GM19239 (cell line): ENCODE measurements around the gene KLHL17.
"Not testable (repeated sequence)": the region's sequence is repeated elsewhere in the genome, so short reads cannot be mapped to it uniquely, and the experiment has no call there.

Experiments
- DNase-seq: peaks from one replicate; pipeline ENCODE4 v3.0.0; 2011; ENCODE audit warnings: low spot score; ENCODE audit not compliant: insufficient read length
- FAIRE-seq: peaks from 2 replicates; lab custom pipeline; 2011; peaks lifted over from hg19 to GRCh38; lab: Jason Lieb, UNC

KLHL17 gene

DNA sequence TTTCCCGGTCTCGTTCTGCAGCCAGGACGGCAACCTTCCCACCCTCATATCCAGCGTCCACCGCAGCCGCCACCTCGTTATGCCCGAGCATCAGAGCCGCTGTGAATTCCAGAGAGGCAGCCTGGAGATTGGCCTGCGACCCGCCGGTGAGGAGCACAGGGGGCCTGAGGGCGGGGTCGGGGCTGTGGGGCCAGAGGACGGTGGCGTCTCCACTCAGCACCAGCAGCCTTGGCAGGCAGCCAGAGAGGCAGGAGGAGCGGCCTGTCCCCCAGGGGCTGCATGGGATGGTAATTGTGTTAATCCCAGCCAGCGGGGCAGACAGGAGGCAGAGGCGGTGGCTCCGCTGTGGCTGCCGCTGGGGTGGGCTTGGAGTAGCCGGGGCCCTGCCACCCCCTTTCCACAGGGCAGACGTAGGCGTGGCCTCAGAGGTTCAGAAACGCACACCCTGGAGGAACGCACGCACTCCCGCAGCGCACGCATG, 24.6 kb upstream of the KLHL17 start:
- no peak for FAIRE-seq
- no peak for DNase-seq

DNA sequence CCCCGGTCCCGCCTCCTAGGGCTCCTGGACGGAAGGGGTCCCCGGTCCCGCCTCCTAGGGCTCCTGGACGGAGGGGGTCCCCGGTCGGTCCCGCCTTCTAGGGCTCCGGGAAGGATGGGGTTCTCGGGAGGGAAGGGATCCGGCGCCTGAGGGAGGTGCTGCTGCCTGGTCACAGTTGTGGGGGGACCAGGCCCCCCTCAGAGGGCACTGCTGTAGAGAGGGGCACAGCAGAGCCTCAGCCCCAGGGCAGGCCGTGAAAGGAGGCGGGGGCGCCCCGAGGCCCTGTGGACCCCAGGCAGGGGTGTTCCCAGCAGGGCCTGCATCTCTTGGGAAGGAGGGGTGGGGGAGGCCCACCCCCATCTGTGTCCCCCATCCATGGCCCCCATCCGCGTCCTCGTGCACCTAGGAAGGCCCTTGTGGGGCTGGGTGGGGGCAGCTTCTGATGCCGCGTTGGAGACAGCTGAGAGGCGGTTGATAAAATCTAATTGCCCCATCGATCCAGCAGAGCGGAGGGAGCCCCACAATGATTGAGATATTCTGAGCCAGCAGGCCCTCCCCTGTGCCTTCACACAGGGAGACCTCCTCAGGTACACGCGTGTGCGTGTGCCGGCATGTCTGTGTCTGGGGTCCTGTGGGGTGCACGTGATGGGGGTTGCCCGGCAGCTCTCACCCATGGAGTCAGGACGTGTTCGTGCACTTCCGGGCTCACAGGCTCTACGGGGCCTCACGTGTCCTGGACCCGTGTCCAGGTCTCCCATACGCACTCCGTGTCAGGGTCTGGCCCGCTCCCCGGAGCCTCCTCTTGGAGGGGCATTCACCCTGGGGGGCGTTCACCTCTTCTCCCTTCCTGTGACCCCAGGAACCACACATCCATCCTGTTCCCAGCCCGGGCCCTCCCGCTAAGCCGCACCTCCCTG, 23.8 kb upstream of the KLHL17 start:
- FAIRE-seq: no peak
- DNase-seq: no peak

- DNase-seq (no peak), FAIRE-seq (no peak)
These were observed 22.9 kb upstream of the KLHL17 start for GRCh38 chr1:937521-937920.

DNA sequence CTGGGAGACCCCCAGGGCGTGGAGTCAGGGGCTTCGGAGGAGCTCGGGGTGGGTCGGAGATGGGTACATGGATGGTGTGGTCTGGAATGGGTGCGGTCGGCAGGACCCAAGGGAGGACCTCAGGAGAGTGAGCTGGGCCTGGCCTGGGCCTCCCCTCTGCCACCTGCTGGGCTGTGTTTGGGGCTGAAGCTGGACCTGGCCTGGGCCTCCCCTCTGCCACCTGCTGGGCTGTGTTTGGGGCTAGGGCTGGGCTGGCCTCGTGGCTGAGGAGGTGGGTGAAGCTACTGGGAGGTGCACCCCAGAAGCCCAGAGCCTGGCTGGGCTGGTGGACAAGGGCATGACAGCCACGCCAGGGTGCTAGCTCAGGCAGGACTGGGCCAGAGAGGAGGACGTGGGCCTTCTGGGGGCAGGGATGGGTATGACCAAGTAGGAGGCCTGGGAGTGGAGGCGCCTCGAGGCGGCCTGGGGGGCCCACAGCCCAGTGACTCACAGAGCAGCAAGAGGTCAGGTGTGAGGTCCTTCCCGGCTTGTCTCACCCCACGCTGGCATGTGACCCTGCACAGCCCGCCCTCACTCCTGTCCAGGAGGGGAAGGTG, 22.2 kb upstream of the KLHL17 start:
- DNase-seq: no peak

DNA sequence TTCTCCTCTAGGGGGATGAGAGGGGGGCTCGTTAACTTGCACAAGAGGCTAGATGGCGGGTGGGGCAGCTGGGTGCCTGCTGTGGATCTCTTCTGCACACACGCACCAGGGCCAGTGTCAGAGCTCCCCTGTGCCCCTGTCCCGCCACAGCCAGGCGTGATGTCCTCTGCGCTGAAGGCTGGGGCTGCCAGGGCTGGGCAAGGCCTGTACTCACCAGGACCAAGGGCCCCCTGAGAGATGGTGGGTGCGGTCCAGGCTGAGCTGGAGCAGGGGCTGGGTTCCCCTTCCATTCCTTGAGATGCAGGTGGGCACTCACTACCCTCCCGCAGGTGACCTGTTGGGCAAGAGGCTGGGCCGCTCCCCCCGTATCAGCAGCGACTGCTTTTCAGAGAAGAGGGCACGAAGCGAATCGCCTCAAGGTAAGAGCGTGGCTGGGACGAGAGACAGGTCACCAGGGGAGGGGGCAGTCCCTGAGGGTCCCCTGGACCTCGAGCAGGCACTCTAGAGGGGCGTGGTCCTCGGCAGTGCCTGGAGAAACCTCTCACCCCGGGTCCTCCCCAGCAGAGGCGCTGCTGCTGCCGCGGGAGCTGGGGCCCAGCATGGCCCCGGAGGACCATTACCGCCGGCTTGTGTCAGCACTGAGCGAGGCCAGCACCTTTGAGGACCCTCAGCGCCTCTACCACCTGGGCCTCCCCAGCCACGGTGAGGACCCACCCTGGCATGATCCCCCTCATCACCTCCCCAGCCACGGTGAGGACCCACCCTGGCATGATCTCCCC, 21.5 kb upstream of the KLHL17 start:
- DNase-seq (no peak), FAIRE-seq (no peak)

More for the DNA sequence above, 22.2 kb upstream of the KLHL17 start:
- no peak for FAIRE-seq

- DNase-seq: no peak
These were observed 20.8 kb upstream of the KLHL17 start for GRCh38 chr1:939511-940106.

GRCh38 chr1:940107-941014, 20.0 kb upstream of the KLHL17 start:
- DNase-seq (peak; percentile 70), FAIRE-seq (no peak)

More at GRCh38 chr1:939511-940106, 20.8 kb upstream of the KLHL17 start:
- no peak for FAIRE-seq

DNA sequence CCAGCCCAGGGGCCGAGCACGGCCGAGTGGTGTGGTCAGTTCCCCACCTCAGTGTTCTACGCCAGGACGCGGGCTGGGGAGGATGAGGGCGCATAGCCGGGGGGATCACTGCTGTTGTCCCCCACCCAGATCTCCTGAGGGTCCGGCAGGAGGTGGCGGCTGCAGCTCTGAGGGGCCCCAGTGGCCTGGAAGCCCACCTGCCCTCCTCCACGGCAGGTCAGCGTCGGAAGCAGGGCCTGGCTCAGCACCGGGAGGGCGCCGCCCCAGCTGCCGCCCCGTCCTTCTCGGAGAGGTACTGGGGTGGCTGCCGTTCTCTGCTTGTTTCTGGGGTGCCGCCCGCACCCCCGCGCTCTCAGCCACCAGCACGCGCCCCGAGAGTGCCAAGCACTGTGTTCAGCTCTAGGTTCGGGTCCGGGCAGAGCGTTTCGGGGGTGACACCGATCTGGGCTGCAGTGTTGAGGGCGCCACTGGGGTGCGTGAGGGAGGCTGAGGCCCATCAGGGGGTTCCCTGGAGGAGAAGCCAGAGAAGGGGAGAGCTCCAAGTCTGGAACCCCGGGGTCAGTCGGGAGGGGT, 19.3 kb upstream of the KLHL17 start:
- FAIRE-seq (no peak), DNase-seq (no peak)

DNA sequence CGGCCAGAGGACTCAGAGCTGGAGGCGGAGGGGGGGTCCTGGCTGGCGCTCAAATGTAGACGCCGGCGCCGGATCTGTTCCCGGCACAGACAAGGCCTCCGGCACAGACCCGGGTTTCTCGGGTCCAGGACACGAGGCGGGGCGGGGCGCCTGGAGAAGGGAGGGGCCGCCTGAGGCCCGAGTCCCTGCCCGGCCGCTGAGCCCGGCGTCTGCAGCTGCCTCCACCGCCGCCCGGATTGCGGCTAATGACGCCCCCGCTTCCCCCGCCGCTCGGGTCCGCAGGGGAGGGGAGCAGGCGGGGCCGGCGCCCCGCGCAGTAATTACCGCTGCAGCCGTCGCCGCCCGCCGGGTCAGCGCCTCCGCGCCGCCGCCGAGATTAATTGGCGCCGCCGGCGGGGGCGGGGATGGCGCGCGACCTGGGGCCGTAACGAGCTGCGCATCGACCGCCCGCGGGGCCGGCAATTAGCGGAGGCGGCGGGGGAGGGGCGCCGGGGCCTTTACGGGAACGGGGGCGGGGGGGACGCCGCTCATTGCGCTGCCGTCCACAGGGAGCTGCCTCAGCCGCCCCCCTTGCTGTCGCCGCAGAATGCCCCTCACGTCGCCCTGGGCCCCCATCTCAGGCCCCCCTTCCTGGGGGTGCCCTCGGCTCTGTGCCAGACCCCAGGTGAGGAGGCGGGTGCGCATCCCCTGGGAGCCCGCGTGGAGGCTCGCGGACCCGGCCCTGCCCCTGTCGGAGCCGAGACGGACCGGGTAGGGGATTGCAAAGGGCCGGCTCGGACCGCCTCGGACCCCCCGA, 18.6 kb upstream of the KLHL17 start:
- DNase-seq (peak; percentile 76), FAIRE-seq (no peak)

GRCh38 chr1:942411-942821, 18.0 kb upstream of the KLHL17 start:
- no peak for DNase-seq
- FAIRE-seq: no peak

DNA sequence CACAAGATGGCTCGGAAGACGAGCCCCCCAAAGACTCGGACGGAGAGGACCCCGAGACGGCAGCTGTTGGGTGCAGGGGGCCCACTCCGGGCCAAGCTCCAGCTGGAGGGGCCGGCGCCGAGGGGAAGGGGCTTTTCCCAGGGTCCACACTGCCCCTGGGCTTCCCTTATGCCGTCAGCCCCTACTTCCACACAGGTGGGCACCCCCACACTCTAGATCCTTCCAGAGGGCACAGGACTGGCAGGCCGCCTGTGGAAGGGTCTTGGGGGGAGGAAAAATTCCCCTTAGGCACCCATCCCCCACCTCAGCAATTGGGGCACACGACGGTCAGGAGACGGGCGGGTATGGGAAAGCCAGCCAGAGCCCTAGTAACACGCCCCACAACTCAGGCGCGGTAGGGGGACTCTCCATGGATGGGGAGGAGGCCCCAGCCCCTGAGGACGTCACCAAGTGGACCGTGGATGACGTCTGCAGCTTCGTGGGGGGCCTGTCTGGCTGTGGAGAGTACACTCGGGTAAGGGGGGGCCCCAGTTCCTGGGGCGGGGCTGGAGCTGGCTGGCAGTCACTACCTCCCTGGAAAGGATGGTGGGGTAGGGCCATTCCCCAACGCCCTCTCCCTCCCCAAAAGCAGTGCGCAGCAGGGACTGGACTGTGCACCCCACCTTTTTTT, 17.4 kb upstream of the KLHL17 start:
- FAIRE-seq (no peak), DNase-seq (no peak)

DNA sequence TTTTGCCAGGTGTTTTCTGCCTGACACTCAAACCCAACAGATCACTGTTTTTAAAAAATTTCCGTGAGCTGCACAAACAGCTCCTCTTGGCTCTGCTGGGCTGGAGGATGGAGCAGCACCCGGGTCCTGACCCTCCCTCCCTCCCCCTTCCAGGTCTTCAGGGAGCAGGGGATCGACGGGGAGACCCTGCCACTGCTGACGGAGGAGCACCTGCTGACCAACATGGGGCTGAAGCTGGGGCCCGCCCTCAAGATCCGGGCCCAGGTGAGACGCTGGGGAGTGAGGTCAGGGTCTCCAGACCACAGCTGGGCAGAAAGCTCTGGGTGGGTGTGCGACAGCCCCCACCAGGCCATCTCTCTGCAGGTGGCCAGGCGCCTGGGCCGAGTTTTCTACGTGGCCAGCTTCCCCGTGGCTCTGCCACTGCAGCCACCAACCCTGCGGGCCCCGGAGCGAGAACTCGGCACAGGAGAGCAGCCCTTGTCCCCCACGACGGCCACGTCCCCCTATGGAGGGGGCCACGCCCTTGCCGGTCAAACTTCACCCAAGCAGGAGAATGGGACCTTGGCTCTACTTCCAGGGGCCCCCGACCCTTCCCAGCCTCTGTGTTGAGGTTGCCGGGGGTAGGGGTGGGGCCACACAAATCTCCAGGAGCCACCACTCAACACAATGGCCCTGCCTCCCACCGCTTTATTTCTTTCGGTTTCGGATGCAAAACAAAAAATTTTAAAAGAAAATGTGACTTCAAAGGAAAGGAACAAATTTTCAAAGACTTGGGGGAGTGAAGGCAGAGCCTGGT, 16.6 kb upstream of the KLHL17 start:
- DNase-seq (no peak), FAIRE-seq (no peak)

DNA sequence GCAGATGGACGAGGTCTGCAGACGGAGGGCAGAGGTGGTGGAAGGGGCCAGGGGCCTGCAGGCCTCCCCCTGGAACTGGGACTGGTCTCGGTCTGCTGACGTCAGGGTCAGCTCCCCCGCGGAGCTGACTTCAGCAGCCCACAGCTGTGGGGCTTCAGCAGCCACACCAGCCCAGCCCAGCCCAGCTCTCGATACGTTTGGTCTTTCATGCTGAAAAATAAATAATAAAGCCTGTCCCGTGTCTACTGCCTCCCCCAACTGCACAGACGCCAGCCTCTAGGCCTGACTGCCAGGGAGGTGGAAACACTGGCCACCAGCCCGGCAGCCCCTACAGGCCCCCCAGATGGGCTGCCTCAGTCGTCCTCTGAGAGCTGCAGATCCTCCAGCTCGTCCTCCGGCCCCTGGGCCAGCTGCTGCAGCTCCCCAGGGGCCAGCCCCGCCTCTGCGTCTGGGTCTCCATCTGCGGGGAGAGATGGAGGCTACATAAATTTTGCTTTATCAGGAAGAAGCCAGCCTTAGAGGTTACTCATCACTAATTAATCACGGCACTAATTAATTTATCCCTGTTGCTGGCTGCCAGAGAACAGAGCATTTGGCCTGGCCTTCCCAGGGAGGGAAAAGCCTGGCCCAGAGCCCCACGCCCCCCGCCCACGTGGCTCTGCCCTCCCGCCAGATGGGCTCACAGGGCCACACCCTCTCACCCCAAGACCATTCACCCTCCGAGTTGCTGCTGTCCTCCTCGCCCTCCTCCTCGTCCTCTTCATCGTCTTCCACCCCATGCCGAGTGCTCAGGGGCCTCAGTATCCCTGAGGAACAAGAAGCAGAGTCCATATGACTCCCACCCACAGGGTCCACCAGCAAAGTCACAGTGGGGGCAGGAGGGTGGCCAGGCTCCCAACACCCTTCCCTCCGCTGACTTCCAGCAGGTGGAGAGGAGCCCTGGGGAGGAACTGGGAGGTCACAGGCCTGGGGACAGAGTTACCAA, 15.8 kb upstream of the KLHL17 start:
- FAIRE-seq (no peak), DNase-seq (no peak)

DNA sequence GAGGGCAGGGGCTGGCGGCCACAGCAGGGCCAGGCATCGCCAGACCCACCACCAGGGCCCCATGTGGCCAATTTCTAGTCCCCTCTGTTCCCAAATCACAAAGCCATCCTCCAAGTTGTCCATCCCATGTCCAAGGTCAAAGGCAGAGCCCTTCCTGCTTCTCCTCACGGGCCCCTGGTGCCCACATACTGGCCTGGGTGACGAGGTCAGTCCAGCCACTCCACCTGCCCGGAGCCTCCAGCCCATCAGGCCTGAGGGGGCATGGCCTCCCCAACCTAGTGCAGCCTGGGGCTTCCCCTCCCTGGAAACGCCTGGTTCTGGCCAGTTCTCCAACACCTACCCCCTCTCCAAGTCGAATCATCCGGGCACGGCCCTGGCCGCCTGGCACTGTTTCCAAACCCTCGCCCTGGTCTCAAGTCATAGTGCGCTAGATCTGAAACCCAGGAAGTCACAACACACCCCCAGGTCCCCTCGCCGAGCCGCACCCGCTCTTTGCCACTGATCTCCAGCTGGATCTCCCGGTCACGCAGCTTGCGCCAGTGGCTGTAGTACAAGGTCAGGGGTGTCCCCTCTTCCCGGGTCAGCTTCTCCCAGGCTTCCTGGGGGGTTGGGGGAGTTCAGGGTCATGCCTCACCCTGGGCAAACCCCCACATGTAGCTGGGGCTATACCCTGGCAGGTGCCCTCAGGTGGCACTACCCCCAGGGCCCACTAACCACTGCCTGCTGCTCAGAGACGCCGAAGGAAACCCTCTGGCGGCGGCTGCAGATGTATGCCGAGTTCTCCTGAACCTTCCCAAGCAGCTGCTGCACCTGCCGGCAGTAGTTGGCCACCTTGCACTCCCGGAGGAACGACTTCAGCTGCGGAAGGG, 14.5 kb upstream of the KLHL17 start:
- DNase-seq (no peak), FAIRE-seq (no peak)

DNA sequence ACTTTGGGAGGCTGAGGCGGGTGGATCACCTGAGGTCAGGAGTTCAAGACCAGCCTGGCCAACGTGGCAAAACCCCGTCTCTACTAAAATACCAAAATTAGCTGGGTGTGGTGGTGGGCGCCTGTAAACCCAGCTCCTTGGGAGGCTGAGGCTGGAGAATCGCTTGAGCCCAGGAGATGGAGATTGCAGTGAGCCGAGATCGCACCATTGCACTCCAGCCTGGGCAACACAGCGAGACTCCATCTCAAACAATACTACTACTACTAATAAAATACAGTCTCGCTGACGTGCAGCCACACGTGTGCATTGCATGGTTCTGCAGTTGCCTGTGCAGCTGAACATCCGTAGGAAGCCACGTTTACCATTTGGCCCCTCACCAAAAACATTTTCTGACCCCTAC, 13.6 kb upstream of the KLHL17 start:
- not testable (repeated sequence) for DNase-seq, FAIRE-seq
